Endothelial cell of umbilical vein (primary cell): ENCODE measurements around the gene HSPG2. TPM values are rescaled to one million over a fixed set of nuclear protein-coding genes. Genes with fewer than 3 reads are reported as not detected.

Experiments used
- BruUV-seq: library from RNA; stranded (reverse); fragments of 400-500 nt; replicated peaks from 2 replicates; lab custom pipeline; 2021; lab: Mats Ljungman, UMichigan
- CTCF ChIA-PET: fragments of 300-600, 350-600 bp; sonication (Branson Sonifier 250); formaldehyde crosslinking; loops from one replicate; lab custom pipeline; 2021; ENCODE audit warnings: antibody characterized with exemption, inconsistent platforms; lab: Charles Lee
- POLR2A ChIA-PET: fragments of 300-600, 350-600 bp; sonication (Branson Sonifier 250); formaldehyde crosslinking; loops from one replicate; lab custom pipeline; 2021; ENCODE audit warnings: antibody characterized with exemption, inconsistent platforms; lab: Charles Lee
- DNase-seq: peaks from one replicate; pipeline ENCODE4 v3.0.0-alpha.2; 2011; ENCODE audit warnings: low read depth, low spot score
- FAIRE-seq: peaks from 2 replicates; lab custom pipeline; 2011; peaks lifted over from hg19 to GRCh38; lab: Jason Lieb, UNC
- H2AFZ ChIP-seq: 2 replicates; pipeline ENCODE4 v1.6.0; 2012; ENCODE audit warnings: low read depth, low read length, control low read depth, inconsistent platforms
- H3K27ac ChIP-seq: 2 replicates; pipeline ENCODE4 v1.5.1; 2011; ENCODE audit warnings: low read depth, mild to moderate bottlenecking, control low read depth, low read length, moderate library complexity; ENCODE audit not compliant: insufficient read depth
- H3K27me3 ChIP-seq, 2 experiments: 2 replicates each; pipeline versions ENCODE4 v1.6.0 to v1.6.1; 2011; ENCODE audit warnings: low read length in 2 of 2, mixed read lengths in 1 of 2; ENCODE audit not compliant: control insufficient read depth in 2 of 2, insufficient read depth in 2 of 2
- H3K36me3 ChIP-seq, 2 experiments: 2 replicates in 1 of 2; 3 replicates in 1 of 2; pipeline ENCODE4 v1.5.1; 2011; ENCODE audit warnings: low read length in 2 of 2, mild to moderate bottlenecking in 1 of 2, moderate library complexity in 1 of 2; ENCODE audit not compliant: control insufficient read depth in 2 of 2, insufficient read depth in 2 of 2; ENCODE audit errors: extremely low read depth in 1 of 2
- H3K4me1 ChIP-seq: 3 replicates; pipeline ENCODE4 v1.5.1; 2011; ENCODE audit warnings: mild to moderate bottlenecking, low read length; ENCODE audit not compliant: control insufficient read depth, insufficient read depth; ENCODE audit errors: extremely low read depth
- H3K4me2 ChIP-seq: 2 replicates; pipeline ENCODE4 v1.6.1; 2011; ENCODE audit warnings: low read length, control low read depth, mixed read lengths; ENCODE audit not compliant: insufficient read depth
- H3K4me3 ChIP-seq, 3 experiments: fragments of 200-600 bp in 1 of 3; sonication (generic), shearing (Covaris generic) in 1 of 3; replicated peaks in 1 of 3; 2 replicates each; pipeline ENCODE4 v1.5.1; 2011 to 2016; ENCODE audit warnings: control low read depth in 3 of 3, low read length in 3 of 3, mild to moderate bottlenecking in 2 of 3, inconsistent platforms in 1 of 3, low read depth in 1 of 3, moderate library complexity in 1 of 3; ENCODE audit not compliant: insufficient read depth in 1 of 3
- H3K79me2 ChIP-seq: 2 replicates; pipeline ENCODE4 v1.6.0; 2012; ENCODE audit warnings: low read length, inconsistent platforms; ENCODE audit not compliant: control insufficient read depth, insufficient read depth
- H3K9ac ChIP-seq: replicated peaks from 2 replicates; pipeline ENCODE3; 2011; ENCODE audit warnings: low read length, control low read depth; ENCODE audit not compliant: insufficient read depth; ENCODE audit errors: extremely low read depth
- H3K9me1 ChIP-seq: replicated peaks from 3 replicates; pipeline ENCODE4 v1.6.0; 2011; ENCODE audit warnings: mild to moderate bottlenecking, low read length; ENCODE audit not compliant: control insufficient read depth, insufficient read depth; ENCODE audit errors: extremely low read depth
- H3K9me3 ChIP-seq: replicated peaks from 2 replicates; pipeline ENCODE4 v1.5.1; 2012; ENCODE audit warnings: low read length, inconsistent platforms; ENCODE audit not compliant: control insufficient read depth, insufficient read depth
- H4K20me1 ChIP-seq: replicated peaks from 2 replicates; pipeline ENCODE3; 2011; ENCODE audit warnings: mild to moderate bottlenecking, low read length; ENCODE audit not compliant: control insufficient read depth, insufficient read depth; ENCODE audit errors: extremely low read depth
- CTCF ChIP-seq, 2 donors: IDR thresholded peaks; 1 replicate in 1 of 2; 2 replicates in 1 of 2; pipeline ENCODE4 v1.5.1; 2011; ENCODE audit warnings: low read length in 2 of 2, mild to moderate bottlenecking in 2 of 2, moderate library complexity in 2 of 2, control low read depth in 1 of 2, inconsistent platforms in 1 of 2, low read depth in 1 of 2; ENCODE audit not compliant: insufficient read depth in 1 of 2; ENCODE audit errors: extremely low read depth in 1 of 2
- EZH2 ChIP-seq: IDR thresholded peaks from 2 replicates; pipeline ENCODE4 v1.6.1; 2012; ENCODE audit warnings: borderline replicate concordance, low read depth, mild to moderate bottlenecking, moderate library complexity, low read length, inconsistent platforms; ENCODE audit not compliant: severe bottlenecking
- FOS ChIP-seq: IDR thresholded peaks from 2 replicates; pipeline ENCODE4 v1.6.1; 2011; ENCODE audit warnings: mild to moderate bottlenecking, low read length, moderate library complexity, borderline replicate concordance; ENCODE audit not compliant: insufficient read depth
- GATA2 ChIP-seq: IDR thresholded peaks from 2 replicates; pipeline ENCODE4 v1.7.0; 2011; ENCODE audit warnings: low read depth, mild to moderate bottlenecking, moderate library complexity, mixed read lengths, low read length; ENCODE audit not compliant: insufficient read length, insufficient read depth
- JUN ChIP-seq: IDR thresholded peaks from 2 replicates; pipeline ENCODE4 v1.6.1; 2011; ENCODE audit warnings: borderline replicate concordance, low read depth; ENCODE audit not compliant: insufficient read length, insufficient read depth
- MAX ChIP-seq: IDR thresholded peaks from 2 replicates; pipeline ENCODE4 v1.6.1; 2011; ENCODE audit not compliant: insufficient read depth, insufficient read length
- MYC ChIP-seq: IDR thresholded peaks from one replicate; pipeline ENCODE4 v1.6.1; 2011; ENCODE audit warnings: mild to moderate bottlenecking, low read depth, low read length
- POLR2A ChIP-seq: IDR thresholded peaks from 2 replicates; pipeline ENCODE4 v1.6.1; 2012; ENCODE audit warnings: low read depth, mild to moderate bottlenecking, control low read depth, low read length
- POLR2AphosphoS5 ChIP-seq: IDR thresholded peaks from 2 replicates; pipeline ENCODE4 v1.6.1; 2012; ENCODE audit warnings: low read depth, mild to moderate bottlenecking, control low read depth, low read length, moderate library complexity; ENCODE audit not compliant: insufficient read depth
- dilution Hi-C: fragments of 300-500 bp; cut with MboI; formaldehyde crosslinking; loops from one replicate; pipeline ENCODE4 v1.15.0; 2019; ENCODE audit warnings: low sequenced_read_pairs; ENCODE audit not compliant: extremely low pct_ligation_motif_present
- intact Hi-C: fragments of 100-400 bp; cut with micrococcal nuclease; formaldehyde crosslinking; loops from one replicate; pipeline ENCODE4 v1.10.0; 2022
- polyA plus RNA-seq, 4 experiments: library from polyadenylated mRNA; depleted of rRNA in 3 of 4; stranded (reverse) in 3 of 4; unstranded in 1 of 4; fragments of >200 nt; gene quantifications; 2 replicates each; pipeline versions ENCODE4 v1.2.1 to v1.2.3, GENCODE V29; 2011 to 2012; ENCODE audit warnings: missing spikeins in 1 of 4
- total RNA-seq: library from RNA; stranded (reverse); gene quantifications from 2 replicates; pipeline ENCODE4 v1.2.3, GENCODE V29; 2021

HSPG2 gene
- total and polyA plus RNA-seq, 2 donors (not counting 3 experiments of a cell fraction or from before 2014, with no cell fraction given) = 734 to 3,499 TPM

GRCh38 chr1:21843208-21843607, 93.9 kb downstream of the HSPG2 start:
- no peak overlapping the region for H3K4me3 ChIP-seq
- H3K4me1 ChIP-seq = no peaks in the 10 kb centered on the region
- POLR2A ChIA-PET = no interaction called here
- DNase-seq (no peak), FAIRE-seq (no peak)
- CTCF ChIA-PET = no interaction called here
- peaks cover 74 to 80% of the 10 kb centered on the region in 2 experiments for H3K36me3 ChIP-seq
- TF ChIP-seq MYC = no peak
- no peak for TF ChIP-seq MAX
- no peak for TF ChIP-seq CTCF (IDR thresholded peaks at IDR 0.05; ENCODE audit: extremely low read depth in 1 of 2, insufficient read depth in 1 of 2, low read depth in 1 of 2, low read length in 2 of 2)
- TF ChIP-seq EZH2 = no peak
- no peak for TF ChIP-seq FOS
- no peak for TF ChIP-seq GATA2
- TF ChIP-seq JUN = no peak
- TF ChIP-seq POLR2A = no peak
- no peak for TF ChIP-seq POLR2AphosphoS5
- no peaks in the 10 kb centered on the region for H3K9me1 ChIP-seq
- intact Hi-C loops = no loop called here
- H4K20me1 ChIP-seq = no peaks in the 10 kb centered on the region
- no peak overlapping the region for H3K4me2 ChIP-seq
- dilution Hi-C loops = no loop called here
- no peak overlapping the region for H3K27ac ChIP-seq
- H3K27me3 ChIP-seq = no peaks in the 10 kb centered on the region
- BruUV-seq = no TSS peak
- peaks cover 27% of the 10 kb centered on the region for H3K79me2 ChIP-seq
- no peak overlapping the region for H3K9ac ChIP-seq
- no peaks in the 10 kb centered on the region for H3K9me3 ChIP-seq
- H2AFZ ChIP-seq = no peak overlapping the region
